IPS-18c (cell line): Measurements from ENCODE around the gene CHST10.

ENCODE experiments used
- H3K4me3 ChIP-seq: 2 replicates; pipeline ENCODE4 v1.7.0; 2013; ENCODE audit warnings: low read depth, mild to moderate bottlenecking, low read length, moderate library complexity; ENCODE audit not compliant: insufficient read depth
- H3K9me3 ChIP-seq: one replicate; pipeline ENCODE4 v1.6.1; 2013; ENCODE audit warnings: mild to moderate bottlenecking, low read length, moderate library complexity; ENCODE audit not compliant: control insufficient read depth, insufficient read depth

CHST10 gene

DNA sequence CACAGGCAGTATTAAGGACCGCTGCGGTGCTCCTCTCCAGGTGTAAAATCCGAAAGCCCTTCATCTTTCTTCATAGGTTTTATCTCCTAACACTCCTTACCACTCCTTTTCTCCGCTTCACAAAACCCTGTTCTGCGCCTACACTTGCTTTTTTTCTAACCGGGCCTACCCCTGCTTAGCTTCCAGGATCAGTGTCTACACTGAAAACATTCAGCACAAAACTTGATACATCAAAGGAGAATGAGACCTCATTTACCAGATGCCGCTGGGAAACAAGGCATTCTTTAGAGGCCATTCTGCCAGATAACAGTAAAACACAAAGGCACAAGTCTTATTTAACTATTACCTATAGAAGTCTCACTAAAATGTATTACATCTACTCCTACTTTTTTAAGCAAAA, 13.1 kb downstream of the CHST10 start:
- no peaks in the 10 kb centered on the region for H3K9me3 ChIP-seq
- H3K4me3 ChIP-seq: no peak overlapping the region

- Histone ChIP-seq H3K4me3 (no peak overlapping the region), H3K9me3 (no peaks in the 10 kb centered on the region)
Observed at GRCh38 chr2:100403722-100404121, 13.7 kb downstream of the CHST10 start.

DNA sequence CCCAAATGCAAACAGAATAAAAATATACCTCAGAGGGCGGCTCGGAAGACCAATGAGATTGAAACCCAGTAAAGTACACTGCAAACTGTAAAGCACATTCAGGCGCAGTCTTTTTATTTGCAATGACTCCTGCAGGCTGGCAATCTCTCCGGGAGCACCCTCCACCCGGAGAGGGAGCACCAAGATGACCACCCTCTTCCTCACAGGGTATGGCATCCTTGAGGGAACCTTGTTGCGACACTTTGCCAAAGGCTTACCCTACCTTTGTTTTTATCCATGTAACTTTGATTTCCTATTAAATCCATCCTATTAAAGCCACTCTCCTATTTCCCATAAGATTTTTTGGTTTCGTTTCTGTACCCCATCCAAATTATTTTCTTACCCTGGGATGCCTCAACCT, 16.2 kb downstream of the CHST10 start:
- no peak overlapping the region for H3K4me3 ChIP-seq
- H3K9me3 ChIP-seq: no peaks in the 10 kb centered on the region

DNA sequence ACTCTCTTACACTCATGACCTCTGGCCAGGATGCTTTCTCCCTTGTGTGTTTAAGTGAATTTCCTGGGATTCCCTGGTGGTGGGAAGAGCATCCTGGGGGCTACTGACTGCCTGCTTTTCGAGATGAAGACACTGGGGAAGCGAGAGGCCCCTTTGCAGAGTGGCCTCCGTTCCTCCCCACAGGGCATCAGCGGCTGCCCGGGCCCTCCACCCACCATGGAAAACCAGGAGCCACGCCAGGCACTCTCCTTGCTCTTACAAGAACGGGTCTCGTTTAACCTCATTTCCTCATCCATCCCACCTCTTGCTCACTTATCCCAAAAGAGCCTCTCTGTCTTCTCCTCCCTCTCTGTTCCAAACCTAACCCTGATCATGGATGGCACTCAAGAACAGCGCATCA, 17.8 kb downstream of the CHST10 start:
- Histone ChIP-seq H3K4me3 (no peak overlapping the region), H3K9me3 (no peaks in the 10 kb centered on the region)

DNA sequence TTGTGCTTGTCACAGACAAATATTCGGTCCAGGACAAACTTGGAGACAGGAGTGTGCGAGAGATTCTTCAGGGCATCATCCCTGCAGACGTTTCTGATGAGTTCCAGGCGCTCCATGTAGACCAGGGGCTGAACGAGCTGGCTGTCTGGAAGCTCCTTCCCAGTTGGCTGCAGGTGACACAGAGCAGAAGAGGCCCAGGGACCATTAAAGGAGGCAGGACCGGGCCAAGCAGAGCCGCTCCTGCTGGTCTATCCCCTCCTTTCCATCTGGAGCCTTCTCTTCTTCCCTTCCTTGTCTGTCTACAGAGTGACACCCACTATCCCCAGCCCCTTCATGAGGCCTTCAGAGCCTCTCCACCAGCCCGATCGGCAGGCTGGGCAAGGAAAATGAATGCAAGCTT, 19.5 kb downstream of the CHST10 start:
- Histone ChIP-seq H3K9me3 (no peaks in the 10 kb centered on the region), H3K4me3 (no peak overlapping the region)

- H3K9me3 ChIP-seq: no peaks in the 10 kb centered on the region
- H3K4me3 ChIP-seq: no peak overlapping the region
Observed at GRCh38 chr2:100397118-100397860, 20.2 kb downstream of the CHST10 start.

DNA sequence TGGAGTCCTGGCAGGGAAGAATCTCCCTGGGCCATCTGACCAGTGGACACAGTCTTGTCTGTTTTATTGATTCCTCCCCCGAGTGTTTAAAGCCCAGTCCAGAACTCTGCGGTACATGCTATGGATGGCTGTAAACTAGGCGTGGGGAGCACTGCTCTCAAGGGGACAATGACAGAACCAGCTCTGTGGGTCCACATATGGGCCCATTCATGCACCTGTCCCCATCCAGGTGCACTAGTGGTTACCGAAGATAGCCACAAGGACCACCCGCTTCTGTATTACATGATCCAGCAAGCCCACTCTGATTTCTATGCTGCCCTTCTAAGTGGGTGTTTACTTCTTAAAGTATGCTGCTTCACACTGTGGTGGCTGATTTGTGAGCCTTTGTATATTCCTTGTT, 21.0 kb downstream of the CHST10 start:
- H3K4me3 ChIP-seq: no peak overlapping the region
- H3K9me3 ChIP-seq: no peaks in the 10 kb centered on the region

DNA sequence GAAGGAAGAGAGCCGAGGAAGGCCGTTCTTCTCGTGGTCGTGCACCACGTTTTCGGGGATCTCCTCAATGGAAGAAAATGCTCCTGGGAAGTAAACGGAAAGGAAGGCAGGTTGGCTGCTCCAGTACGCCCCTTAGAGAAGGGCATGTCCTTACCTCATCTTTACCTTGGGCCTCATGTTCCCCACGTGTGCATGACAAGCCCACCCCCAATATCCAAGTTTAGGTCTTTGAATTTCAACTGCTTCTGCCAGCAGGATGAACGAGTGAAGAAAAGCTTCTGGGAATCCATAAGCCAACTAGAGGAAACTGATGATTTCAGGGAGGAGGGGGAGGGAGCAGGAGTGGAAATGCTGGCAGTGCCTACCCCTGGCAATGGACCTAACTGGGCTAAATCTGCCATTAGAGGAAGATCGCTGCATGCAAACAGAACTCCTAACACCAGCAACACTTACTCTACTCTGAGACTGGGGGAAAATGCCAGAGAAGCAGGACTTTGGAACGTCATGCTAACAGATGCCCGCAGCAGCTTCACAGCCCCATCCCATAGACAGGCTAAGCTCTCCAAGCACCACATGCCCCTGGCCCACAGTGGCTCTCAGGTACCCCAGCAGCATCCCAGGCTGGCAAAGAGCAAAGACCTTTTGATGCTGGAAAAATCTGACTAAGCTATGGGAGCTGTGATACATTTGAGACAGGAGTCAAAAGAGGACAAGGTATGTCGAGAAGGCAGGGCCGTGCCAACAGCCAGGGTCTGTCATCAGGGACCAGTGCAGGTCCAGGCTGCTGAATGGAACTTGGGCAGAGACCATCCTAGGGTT, 21.7 kb downstream of the CHST10 start:
- no peaks in the 10 kb centered on the region for H3K9me3 ChIP-seq
- no peak overlapping the region for H3K4me3 ChIP-seq

DNA sequence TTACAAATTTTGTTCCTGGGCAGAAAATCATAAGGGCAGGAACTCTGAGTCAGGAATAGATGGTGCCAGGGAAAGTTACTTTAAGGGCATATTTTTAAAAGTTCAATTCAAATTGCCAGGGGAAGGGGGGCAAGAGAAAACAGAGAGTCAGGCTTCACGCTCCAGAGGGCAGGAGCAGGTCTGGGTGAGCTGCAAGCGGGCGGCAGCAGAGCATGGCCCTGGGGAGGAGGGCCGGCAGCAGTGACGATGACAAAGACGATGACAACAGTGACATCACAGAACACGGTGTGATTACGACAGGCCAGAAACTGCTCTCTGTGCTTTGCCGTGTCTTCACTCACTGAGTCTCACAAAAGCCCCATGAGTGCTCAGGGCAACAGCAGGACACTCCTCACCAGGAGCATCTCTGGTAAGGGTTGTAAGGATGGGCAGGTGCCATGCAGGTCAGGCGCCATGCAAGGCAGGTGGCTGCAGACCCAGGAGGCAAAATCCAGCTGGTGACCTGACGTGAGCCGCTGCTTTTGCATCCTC, 23.3 kb downstream of the CHST10 start:
- Histone ChIP-seq H3K4me3 (no peak overlapping the region), H3K9me3 (no peaks in the 10 kb centered on the region)

DNA sequence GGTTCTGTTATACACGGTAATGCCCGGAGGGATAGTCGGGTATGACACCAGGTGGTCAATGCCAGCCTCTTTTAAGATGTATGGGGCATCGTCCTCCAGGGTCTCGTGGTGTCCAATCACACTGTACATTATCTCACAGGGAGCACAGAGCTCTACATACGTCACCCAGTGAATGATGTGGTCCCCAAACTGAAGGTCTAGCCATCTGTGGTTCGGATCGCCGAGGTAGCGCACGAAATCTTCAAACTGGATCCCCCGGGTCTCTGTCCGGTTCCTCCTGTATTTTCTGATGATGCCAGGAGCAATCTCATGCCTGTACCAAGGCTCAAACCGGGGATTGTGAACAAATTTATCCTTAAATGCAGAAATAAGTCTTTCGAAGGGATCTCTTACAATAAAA, 24.1 kb downstream of the CHST10 start:
- no peaks in the 10 kb centered on the region for H3K9me3 ChIP-seq

DNA sequence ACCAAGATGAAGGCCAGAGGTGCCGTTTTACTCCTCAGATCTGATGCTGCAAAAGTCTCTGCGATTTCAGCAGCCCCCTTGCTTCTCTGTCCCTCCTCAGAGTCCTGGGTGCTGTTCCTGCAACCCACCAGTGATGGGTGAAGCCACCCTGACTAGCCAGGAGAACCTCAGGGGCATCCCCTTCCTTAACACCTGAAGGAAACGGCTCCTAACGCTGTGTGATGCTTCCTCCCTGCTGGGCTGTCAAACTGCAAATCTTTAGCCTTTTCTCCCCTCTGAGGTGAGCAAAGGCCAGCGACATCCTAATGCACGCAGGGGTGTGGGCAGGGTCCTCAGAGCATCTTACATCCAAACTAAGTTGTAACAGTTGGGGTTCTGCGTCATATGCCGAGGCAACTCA, 24.8 kb downstream of the CHST10 start:
- Histone ChIP-seq H3K9me3 (peaks cover 2% of the 10 kb centered on the region), H3K4me3 (no peak overlapping the region)

More for the DNA sequence above, 24.1 kb downstream of the CHST10 start:
- H3K4me3 ChIP-seq: no peak overlapping the region

DNA sequence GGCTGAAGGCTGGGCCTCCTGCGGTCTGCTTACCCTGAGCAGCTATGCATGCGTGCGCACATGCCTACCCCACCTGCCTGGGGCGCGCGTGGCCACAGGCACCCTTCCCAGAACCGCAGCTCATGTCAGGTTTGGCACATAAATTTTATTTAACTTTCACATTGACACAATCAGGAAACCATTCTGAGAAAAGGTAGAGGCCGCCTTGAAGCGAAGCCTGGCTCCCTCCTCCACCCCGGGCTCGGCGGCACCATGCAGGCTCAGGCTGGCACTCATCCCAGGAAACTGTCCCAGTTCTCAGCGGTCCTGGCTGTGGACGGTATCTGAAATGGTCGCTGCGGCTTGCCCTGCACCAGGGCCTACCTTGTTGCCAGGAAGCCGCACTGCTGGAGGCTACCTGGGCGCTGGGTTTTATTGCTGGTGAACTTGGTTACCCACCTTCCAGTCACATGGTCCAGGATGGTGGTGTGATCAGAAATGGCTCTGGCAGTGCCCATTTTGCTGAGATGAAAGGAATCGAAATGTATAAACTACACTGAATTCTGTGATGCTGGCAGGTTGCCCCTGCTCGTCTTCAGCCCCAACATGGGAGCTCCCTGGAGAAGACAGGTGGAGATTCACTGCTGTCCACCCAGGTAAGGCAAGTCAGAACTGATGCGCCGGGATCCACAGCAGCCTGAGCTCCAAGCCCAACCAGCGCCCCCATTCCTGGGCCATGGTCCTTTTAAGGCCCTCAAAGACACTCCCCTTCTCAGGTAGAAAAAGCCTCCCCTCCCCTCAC, 25.5 kb downstream of the CHST10 start:
- no peak overlapping the region for H3K4me3 ChIP-seq
- H3K9me3 ChIP-seq: peaks cover 2% of the 10 kb centered on the region

- Histone ChIP-seq H3K4me3 (no peak overlapping the region), H3K9me3 (peaks cover 2% of the 10 kb centered on the region)
Observed at GRCh38 chr2:100390001-100390940, 27.2 kb downstream of the CHST10 start.

GRCh38 chr2:100388703-100389102, 28.8 kb downstream of the CHST10 start:
- Histone ChIP-seq H3K9me3 (peaks cover 2% of the 10 kb centered on the region), H3K4me3 (no peak overlapping the region)

DNA sequence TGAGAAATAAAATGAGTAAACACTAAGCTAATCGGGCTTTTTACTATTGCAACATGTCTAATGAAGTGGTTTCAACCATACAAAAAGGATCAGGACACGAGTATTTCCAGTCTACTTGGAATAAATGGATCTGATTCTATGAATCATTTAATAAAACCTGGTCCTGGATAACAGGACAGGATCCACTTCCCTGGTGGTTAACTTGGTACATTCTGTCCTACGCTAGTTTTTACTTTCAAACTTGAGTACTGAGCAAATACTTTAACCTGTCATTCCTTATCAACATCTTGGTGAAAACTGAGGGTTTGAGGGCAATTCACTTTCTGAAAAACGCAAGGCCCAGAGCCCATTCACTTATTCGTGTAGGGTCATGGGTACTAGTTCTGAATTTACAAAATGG, 33.5 kb downstream of the CHST10 start:
- peaks cover 2% of the 10 kb centered on the region for H3K9me3 ChIP-seq

DNA sequence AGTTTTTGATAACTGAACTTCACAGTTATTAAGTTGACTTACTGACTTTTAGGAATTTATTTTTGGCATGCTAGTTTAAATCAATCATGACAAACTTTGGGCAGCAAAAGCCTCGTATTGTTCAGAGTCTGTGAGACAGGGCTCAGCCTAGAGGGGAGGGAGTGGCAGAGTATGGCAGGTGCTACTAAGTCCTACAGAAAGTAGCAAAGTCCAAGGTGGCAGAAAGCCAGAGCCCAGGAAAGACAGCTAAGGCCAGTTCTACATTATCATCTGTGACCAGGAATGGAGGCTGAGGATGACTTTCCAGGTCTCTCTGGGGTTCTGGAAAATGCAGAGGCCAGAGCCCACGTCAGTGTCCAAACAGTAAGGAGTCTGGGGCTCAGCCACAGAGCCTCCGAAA, 34.2 kb downstream of the CHST10 start:
- Histone ChIP-seq H3K4me3 (no peak overlapping the region), H3K9me3 (peaks cover 2% of the 10 kb centered on the region)

More for the DNA sequence above, 33.5 kb downstream of the CHST10 start:
- no peak overlapping the region for H3K4me3 ChIP-seq
